ENCODE measurements around the gene MYO7A. TPM values are rescaled to one million over a fixed set of nuclear protein-coding genes. Genes with fewer than 3 reads are reported as not detected.

Gene MYO7A
- total RNA-seq, 2 experiments from 2014 or later = 0.61 to 0.63 TPM

DNA sequence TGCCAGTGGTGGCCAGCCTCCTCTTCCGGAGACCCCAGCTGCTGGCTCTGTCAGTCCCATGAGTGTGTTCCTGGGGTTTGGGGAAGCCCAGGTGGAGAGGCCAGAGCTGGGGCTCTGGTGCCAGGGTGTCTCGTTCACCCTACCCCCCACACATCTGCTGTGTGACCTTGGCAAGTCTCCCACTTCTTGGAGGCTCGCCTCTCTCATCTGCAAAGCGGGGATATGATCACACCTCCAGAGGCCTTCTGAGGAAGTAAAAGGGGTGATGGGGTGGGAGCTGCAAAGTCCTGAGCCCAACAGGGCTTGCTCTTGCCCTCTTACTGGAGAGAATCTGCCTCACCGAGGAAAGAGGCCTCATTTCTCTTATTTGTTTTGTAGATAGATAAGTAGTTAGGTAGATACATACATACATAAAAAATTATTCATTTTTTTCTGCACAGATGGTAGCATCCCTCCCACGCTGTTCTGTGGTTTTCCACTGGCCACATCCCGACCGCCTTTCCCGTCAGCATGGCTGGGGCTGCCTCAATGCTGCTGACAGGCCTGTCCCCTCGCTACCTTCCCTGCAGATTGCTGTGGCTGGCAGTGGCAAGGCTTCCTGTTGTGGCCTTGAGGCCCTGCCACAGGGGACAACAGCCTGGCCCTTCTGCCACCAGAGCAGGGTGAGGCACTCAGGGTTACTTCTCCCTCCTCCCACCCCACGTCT is 23.9 kb downstream of the MYO7A start:
- POLR2A ChIA-PET = no interaction called here
- Mint-ChIP-seq H3K27ac (peak overlapping the region; percentile 13), H3K9me3 (no peaks in the 10 kb centered on the region), H3K36me3 (ENCODE audit: low read depth) (no peaks in the 10 kb centered on the region), H3K4me1 (ENCODE audit: low read depth) (peaks cover 37% of the 10 kb centered on the region), H3K4me3 (no peak overlapping the region), H3K27me3 (no peaks in the 10 kb centered on the region)
- Histone ChIP-seq H3K36me3 (ENCODE audit: insufficient read depth, low read length) (no peaks in the 10 kb centered on the region), H3K27me3 (ENCODE audit: control insufficient read depth in 1 of 2, insufficient read depth in 2 of 2, low read length in 2 of 2) (no peaks in the 10 kb centered on the region), H3K9me3 (ENCODE audit: control insufficient read depth in 1 of 2, insufficient read depth in 1 of 2, low read length in 2 of 2) (no peaks in the 10 kb centered on the region), H3K27ac (ENCODE audit: low read depth in 1 of 2, low read length in 2 of 2) (peak overlapping the region in 1 of 2 donors; percentile 22), H3K4me3 (ENCODE audit: low read length) (no peak overlapping the region), H3K4me1 (ENCODE audit: insufficient read depth, low read length) (peaks cover 63% of the 10 kb centered on the region)
- TF ChIP-seq, protein P1, sequence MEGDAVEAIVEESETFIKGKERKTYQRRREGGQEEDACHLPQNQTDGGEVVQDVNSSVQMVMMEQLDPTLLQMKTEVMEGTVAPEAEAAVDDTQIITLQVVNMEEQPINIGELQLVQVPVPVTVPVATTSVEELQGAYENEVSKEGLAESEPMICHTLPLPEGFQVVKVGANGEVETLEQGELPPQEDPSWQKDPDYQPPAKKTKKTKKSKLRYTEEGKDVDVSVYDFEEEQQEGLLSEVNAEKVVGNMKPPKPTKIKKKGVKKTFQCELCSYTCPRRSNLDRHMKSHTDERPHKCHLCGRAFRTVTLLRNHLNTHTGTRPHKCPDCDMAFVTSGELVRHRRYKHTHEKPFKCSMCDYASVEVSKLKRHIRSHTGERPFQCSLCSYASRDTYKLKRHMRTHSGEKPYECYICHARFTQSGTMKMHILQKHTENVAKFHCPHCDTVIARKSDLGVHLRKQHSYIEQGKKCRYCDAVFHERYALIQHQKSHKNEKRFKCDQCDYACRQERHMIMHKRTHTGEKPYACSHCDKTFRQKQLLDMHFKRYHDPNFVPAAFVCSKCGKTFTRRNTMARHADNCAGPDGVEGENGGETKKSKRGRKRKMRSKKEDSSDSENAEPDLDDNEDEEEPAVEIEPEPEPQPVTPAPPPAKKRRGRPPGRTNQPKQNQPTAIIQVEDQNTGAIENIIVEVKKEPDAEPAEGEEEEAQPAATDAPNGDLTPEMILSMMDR (IDR thresholded peaks at IDR 0.05) = no peak
- ATAC-seq (ENCODE audit: poor library complexity) = peak; percentile 79
- DNase-seq = peak in 12 of 14 experiments; percentile 9 to 72 (median 20)
- intact Hi-C loops (cut with DNase I, micrococcal nuclease) = no loop called here
- CTCF ChIA-PET = no interaction called here

- Histone ChIP-seq H3K4me1 (ENCODE audit: insufficient read depth, low read length) (peaks cover 59% of the 10 kb centered on the region), H3K36me3 (ENCODE audit: insufficient read depth, low read length) (no peaks in the 10 kb centered on the region), H3K27ac (ENCODE audit: low read depth in 1 of 2, low read length in 2 of 2) (no peak overlapping the region), H3K4me3 (ENCODE audit: low read length) (no peak overlapping the region), H3K9me3 (ENCODE audit: control insufficient read depth in 1 of 2, insufficient read depth in 1 of 2, low read length in 2 of 2) (no peaks in the 10 kb centered on the region), H3K27me3 (ENCODE audit: control insufficient read depth in 1 of 2, insufficient read depth in 2 of 2, low read length in 2 of 2) (no peaks in the 10 kb centered on the region)
- ChIA-PET POLR2A (no interaction called here), CTCF (no interaction called here)
- no peak for ATAC-seq (ENCODE audit: poor library complexity)
- DNase-seq = no peak
- Mint-ChIP-seq H3K9me3 (no peaks in the 10 kb centered on the region), H3K4me1 (ENCODE audit: low read depth) (peaks cover 34% of the 10 kb centered on the region), H3K36me3 (ENCODE audit: low read depth) (no peaks in the 10 kb centered on the region), H3K27ac (peak overlapping the region; percentile 13), H3K27me3 (no peaks in the 10 kb centered on the region), H3K4me3 (no peak overlapping the region)
- TF ChIP-seq, protein P1 (IDR thresholded peaks at IDR 0.05) = no peak
- intact Hi-C loops (cut with DNase I, micrococcal nuclease) = no loop called here
These were observed 24.8 kb downstream of the MYO7A start for GRCh38 chr11:77152846-77153245.

- H3K27ac Mint-ChIP-seq = no peak overlapping the region
- ChIA-PET CTCF (no interaction called here), POLR2A (no interaction called here)
- H3K36me3 Mint-ChIP-seq (ENCODE audit: low read depth) = no peaks in the 10 kb centered on the region
- no peak for DNase-seq
- Histone ChIP-seq H3K4me1 (ENCODE audit: insufficient read depth, low read length) (peaks cover 53% of the 10 kb centered on the region), H3K27me3 (ENCODE audit: control insufficient read depth in 1 of 2, insufficient read depth in 2 of 2, low read length in 2 of 2) (no peaks in the 10 kb centered on the region), H3K36me3 (ENCODE audit: insufficient read depth, low read length) (no peaks in the 10 kb centered on the region), H3K27ac (ENCODE audit: low read depth in 1 of 2, low read length in 2 of 2) (no peak overlapping the region), H3K4me3 (ENCODE audit: low read length) (no peak overlapping the region), H3K9me3 (ENCODE audit: control insufficient read depth in 1 of 2, insufficient read depth in 1 of 2, low read length in 2 of 2) (no peaks in the 10 kb centered on the region)
- intact Hi-C loops (cut with DNase I, micrococcal nuclease) = no loop called here
- H3K27me3 Mint-ChIP-seq = no peaks in the 10 kb centered on the region
- TF ChIP-seq, protein P1 (IDR thresholded peaks at IDR 0.05) = no peak
- peaks cover 27% of the 10 kb centered on the region for H3K4me1 Mint-ChIP-seq (ENCODE audit: low read depth)
- H3K4me3 Mint-ChIP-seq = no peak overlapping the region
- H3K9me3 Mint-ChIP-seq = no peaks in the 10 kb centered on the region
- ATAC-seq (ENCODE audit: poor library complexity) = no peak
These were observed 25.5 kb downstream of the MYO7A start for GRCh38 chr11:77153276-77154185.

Data from CD4-positive, alpha-beta T cell (primary cell).